ENCODE measurements around the gene KCNAB1.

GRCh38 chr3:156148946-156149381 is 28.6 kb downstream of the KCNAB1 start:
- TF ChIP-seq GABPA (IDR thresholded peaks at IDR 0.05 in 1 of 2, conservative IDR thresholded peaks at IDR 0.05 in 1 of 2) (no peak), JUND (IDR thresholded peaks at IDR 0.05) (no peak), RAD21 (IDR thresholded peaks at IDR 0.05) (no peak), CTCF (IDR thresholded peaks at IDR 0.05; ENCODE audit: low read depth, low read length, missing input control) (no peak), TAF1 (conservative IDR thresholded peaks at IDR 0.05) (no peak), ZBTB33 (IDR thresholded peaks at IDR 0.05) (no peak), REST (IDR thresholded peaks at IDR 0.05) (no peak), SP1 (IDR thresholded peaks at IDR 0.05) (no peak), YY1 (IDR thresholded peaks at IDR 0.05) (no peak), MAX (IDR thresholded peaks at IDR 0.05) (no peak), EGR1 (IDR thresholded peaks at IDR 0.05; ENCODE audit: low read depth in 2 of 2) (no peak), ATF3 (IDR thresholded peaks at IDR 0.05) (no peak)

Data from liver (tissue), 3 donors.